ENCODE data around the gene FARP2.

The FARP2 gene

DNA sequence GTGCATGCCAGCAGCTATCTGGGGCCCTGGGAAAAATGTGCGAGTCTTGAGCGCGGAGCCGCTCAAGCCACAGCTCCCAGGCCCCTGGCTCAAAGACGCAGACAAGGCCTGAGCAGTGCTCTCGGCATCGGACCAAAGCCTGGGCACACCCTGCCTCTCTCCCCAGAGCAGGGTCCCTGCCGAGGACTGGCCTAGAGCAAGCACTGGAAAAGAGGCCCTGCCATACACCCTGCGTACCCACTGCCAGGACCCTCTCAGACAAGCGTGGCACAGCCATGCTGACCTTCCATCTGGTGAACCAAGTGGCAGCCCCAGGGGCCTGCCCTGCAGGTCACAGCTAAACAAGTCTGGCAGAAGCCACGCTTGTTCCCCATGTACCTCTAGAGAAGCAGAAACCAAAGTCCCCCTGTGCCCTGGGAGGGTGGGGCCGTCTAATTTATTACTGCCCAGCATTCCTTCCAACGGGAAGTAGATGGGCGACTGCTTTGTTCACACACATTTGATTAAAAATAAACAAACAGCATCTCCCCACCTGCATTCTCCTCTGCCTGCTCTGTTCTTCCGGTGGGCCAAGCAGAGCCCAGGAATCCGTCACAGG, 138.3 kb downstream of the FARP2 start:
- TF ChIP-seq, protein P1, sequence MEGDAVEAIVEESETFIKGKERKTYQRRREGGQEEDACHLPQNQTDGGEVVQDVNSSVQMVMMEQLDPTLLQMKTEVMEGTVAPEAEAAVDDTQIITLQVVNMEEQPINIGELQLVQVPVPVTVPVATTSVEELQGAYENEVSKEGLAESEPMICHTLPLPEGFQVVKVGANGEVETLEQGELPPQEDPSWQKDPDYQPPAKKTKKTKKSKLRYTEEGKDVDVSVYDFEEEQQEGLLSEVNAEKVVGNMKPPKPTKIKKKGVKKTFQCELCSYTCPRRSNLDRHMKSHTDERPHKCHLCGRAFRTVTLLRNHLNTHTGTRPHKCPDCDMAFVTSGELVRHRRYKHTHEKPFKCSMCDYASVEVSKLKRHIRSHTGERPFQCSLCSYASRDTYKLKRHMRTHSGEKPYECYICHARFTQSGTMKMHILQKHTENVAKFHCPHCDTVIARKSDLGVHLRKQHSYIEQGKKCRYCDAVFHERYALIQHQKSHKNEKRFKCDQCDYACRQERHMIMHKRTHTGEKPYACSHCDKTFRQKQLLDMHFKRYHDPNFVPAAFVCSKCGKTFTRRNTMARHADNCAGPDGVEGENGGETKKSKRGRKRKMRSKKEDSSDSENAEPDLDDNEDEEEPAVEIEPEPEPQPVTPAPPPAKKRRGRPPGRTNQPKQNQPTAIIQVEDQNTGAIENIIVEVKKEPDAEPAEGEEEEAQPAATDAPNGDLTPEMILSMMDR (IDR thresholded peaks at IDR 0.05; ENCODE audit: control insufficient read depth, extremely low read depth, insufficient read depth), result no peak
- H3K4me3 ChIP-seq (ENCODE audit: low read depth, low read length), result no peak overlapping the region
- no peak for DNase-seq (ENCODE audit: low read depth)

- no peak overlapping the region for H3K4me3 ChIP-seq (ENCODE audit: low read depth, low read length)
- TF ChIP-seq, protein P1 (IDR thresholded peaks at IDR 0.05; ENCODE audit: control insufficient read depth, extremely low read depth, insufficient read depth), result no peak
- no peak for DNase-seq (ENCODE audit: low read depth)
Measured at GRCh38 chr2:241495172-241496002, 139.3 kb downstream of the FARP2 start.

DNA sequence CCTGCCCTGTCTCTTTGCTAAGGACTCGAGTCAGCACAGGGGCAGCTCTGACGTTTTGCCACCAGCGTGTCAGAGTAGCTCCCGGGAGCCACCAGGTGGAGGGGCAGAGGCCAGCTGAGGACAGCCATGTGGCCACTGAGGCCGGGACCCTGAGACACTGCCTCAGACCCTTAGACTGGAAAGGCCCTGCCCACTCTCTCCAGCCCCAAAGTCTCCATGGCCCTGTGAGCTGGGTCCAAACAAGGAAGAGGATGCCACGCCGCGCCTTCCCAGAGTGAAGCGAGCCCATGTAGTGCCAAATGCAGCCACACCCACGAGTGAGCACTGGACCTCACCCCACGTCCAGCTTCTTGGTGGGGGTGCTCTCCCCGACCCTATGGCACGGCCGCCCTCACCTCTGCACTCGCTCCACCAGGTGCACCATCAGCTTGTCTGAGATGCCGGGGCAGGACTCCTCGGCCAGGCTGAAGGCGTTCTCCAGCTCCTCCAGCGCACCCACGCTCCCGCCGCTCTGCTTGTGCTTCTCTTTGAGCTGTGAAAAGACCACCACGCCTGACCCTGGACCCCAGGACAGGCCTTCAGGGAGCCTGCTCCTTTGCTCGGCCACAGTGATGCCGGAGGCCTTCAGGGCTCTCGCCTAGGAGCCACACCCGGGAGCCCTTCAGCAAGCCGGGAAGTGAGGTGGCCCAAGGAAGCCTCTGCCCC, 140.1 kb downstream of the FARP2 start:
- DNase-seq (ENCODE audit: low read depth), result no peak
- H3K4me3 ChIP-seq (ENCODE audit: low read depth, low read length), result no peak overlapping the region
- TF ChIP-seq, protein P1 (IDR thresholded peaks at IDR 0.05; ENCODE audit: control insufficient read depth, extremely low read depth, insufficient read depth), result no peak

- TF ChIP-seq, protein P1 (IDR thresholded peaks at IDR 0.05; ENCODE audit: control insufficient read depth, extremely low read depth, insufficient read depth), result no peak
- DNase-seq (ENCODE audit: low read depth), result no peak
Measured at GRCh38 chr2:241496904-241497877, 141.1 kb downstream of the FARP2 start.

DNA sequence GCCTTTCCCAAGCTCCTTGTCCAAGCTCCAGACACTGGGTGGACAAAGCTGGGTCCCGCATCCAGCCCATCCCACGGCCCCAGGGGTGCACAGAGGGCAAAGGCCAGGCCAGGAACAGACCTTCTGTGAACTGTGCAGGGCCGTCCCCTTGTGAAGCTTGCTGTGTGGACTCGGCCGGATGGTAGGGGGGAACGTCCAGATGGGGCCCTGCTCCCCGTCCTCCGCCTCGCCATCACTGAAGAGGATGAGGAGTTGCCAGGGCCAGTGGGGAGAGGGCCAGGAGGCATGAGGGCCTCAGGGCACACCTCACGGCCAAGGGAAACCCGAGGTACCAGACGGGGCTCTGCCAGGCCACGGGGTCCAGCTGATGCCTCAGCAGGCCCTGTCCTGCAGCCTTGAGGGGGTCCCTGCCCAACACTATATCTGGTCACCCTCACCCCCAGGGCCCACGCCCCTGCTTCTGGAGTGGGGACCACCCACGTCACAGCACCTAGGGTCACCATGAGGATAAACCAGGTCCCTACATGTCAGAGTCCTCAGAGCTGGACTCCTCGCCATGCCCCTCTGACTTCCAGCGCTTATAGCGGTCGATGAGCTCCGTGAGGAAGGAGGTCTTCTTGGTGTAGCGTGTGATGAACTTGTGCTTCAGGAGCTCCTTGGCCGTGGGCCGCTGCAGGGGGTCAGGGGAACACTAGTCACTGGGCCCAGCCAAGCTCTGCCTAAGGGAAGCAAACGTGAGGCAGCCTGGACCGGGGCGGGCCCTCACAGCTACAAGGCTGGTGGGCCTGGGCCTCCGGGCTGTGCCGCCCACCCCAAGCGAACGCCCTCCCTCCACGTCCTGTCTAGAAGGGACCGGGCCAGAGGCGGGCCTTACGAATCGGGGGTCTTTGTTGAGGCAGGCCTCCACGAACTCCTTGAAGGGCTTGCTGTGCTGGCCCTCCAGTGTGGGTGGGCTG, 142.3 kb downstream of the FARP2 start:
- TF ChIP-seq, protein P1 (IDR thresholded peaks at IDR 0.05; ENCODE audit: control insufficient read depth, extremely low read depth, insufficient read depth), result no peak
- DNase-seq (ENCODE audit: low read depth), result no peak
- no peak overlapping the region for H3K4me3 ChIP-seq (ENCODE audit: low read depth, low read length)

More at GRCh38 chr2:241496904-241497877, 141.1 kb downstream of the FARP2 start:
- H3K4me3 ChIP-seq (ENCODE audit: low read depth, low read length), result no peak overlapping the region

Measured in LNCaP clone FGC (cell line).